Measurements from ENCODE around the gene SGMS1. TPM values are rescaled to one million over a fixed set of nuclear protein-coding genes. Genes with fewer than 3 reads are reported as not detected.
"Not testable (repeated sequence)": the region's sequence is repeated elsewhere in the genome, so short reads cannot be mapped to it uniquely, and the experiment has no call there.

Gene SGMS1
- total and polyA plus RNA-seq, 2 donors (not counting 3 experiments of a cell fraction or from before 2014, with no cell fraction given), result 9.7 to 23.7 TPM

DNA sequence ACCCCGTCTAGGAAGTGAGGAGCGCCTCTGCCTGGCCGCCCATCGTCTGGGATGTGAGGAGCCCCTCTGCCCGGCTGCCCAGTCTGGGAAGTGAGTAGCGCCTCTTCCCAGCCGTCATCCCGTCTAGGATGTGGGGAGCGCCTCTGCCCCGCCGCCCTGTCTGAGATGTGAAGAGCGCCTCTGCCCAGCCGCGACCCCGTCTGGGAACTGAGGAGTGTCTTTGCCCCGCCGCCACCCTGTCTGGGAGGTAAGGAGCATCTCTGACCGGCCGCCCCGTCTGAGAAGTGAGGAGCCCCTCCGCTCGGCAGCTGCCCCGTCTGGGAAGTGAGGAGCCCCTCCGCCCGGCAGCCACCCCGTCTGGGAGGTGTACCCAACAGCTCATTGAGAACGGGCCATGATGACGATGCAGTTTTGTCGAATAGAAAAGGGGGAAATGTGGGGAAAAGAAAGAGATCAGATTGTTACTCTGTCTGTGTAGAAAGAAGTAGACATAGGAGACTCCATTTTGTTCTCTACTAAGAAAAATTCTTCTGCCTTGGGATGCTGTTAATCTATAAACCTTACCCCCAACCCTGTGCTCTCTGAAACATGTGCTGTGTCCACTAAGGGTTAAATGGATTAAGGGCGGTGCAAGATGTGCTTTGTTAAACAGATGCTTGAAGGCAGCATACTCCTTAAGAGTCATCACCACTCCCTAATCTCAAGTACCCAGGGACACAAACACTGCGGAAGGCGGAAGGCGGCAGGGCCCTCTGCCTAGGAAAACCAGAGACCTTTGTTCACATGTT is 267.9 kb downstream of the SGMS1 start:
- H3K9ac ChIP-seq (replicated peaks; ENCODE audit: extremely low read depth, insufficient read depth, low read length); POLR2A ChIA-PET; H3K27ac ChIP-seq (ENCODE audit: insufficient read depth, low read depth, low read length); H3K4me3 ChIP-seq (replicated peaks in 1 of 3; ENCODE audit: insufficient read depth in 1 of 3, low read depth in 1 of 3, low read length in 3 of 3); H3K36me3 ChIP-seq (ENCODE audit: control insufficient read depth in 2 of 2, extremely low read depth in 1 of 2, insufficient read depth in 2 of 2, low read length in 2 of 2); intact Hi-C loops (cut with micrococcal nuclease); H3K4me1 ChIP-seq (ENCODE audit: control insufficient read depth, extremely low read depth, insufficient read depth, low read length); BruUV-seq (replicated peaks); FAIRE-seq; dilution Hi-C loops (cut with MboI; ENCODE audit: extremely low pct_ligation_motif_present, low sequenced_read_pairs); H3K9me1 ChIP-seq (replicated peaks; ENCODE audit: control insufficient read depth, extremely low read depth, insufficient read depth, low read length); H2AFZ ChIP-seq (ENCODE audit: low read depth, low read length); CTCF ChIA-PET; DNase-seq (ENCODE audit: low read depth, low spot score); H3K79me2 ChIP-seq (ENCODE audit: control insufficient read depth, insufficient read depth, low read length); H3K9me3 ChIP-seq (replicated peaks; ENCODE audit: control insufficient read depth, insufficient read depth, low read length); H3K4me2 ChIP-seq (ENCODE audit: insufficient read depth, low read length); H3K27me3 ChIP-seq (ENCODE audit: control insufficient read depth in 2 of 2, insufficient read depth in 2 of 2, low read length in 2 of 2); H4K20me1 ChIP-seq (replicated peaks; ENCODE audit: control insufficient read depth, extremely low read depth, insufficient read depth, low read length): not testable (repeated sequence)

DNA sequence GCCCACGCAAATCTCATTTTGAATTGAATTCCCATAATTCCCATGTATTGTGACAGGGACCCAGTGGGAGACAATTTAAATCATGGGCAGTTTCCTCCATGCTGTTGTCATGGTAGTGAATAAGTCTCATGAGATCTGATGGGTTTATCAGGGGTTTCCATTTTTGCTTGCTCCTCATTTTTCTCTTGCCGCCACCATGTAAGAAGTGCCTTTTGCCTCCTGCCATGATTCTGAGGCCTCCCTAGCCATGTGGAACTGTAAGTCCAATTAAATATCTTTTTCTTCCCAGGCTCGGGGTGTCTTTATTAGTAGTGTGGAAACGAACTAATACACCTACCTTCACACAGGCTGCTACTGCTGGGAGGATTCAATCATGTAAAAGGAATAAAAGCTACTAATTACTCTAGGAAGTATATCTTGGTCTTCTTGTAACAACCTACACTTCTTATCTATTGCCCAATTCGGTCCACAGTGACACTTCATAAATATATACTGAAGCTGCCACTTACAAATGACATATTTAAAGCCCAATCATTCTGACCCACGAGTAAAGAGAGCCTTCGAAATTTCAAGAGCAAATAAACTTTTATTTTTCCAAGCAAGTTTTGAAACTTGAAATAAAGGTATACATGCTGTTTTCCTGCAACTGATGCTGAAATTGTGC is 272.1 kb downstream of the SGMS1 start:
- Histone ChIP-seq H2AFZ (ENCODE audit: low read depth, low read length) (no peak overlapping the region), H3K4me2 (ENCODE audit: insufficient read depth, low read length) (no peak overlapping the region), H3K9ac (replicated peaks; ENCODE audit: extremely low read depth, insufficient read depth, low read length) (no peak overlapping the region), H3K36me3 (ENCODE audit: control insufficient read depth in 2 of 2, extremely low read depth in 1 of 2, insufficient read depth in 2 of 2, low read length in 2 of 2) (no peaks in the 10 kb centered on the region), H3K79me2 (ENCODE audit: control insufficient read depth, insufficient read depth, low read length) (peaks cover 3% of the 10 kb centered on the region), H3K27ac (ENCODE audit: insufficient read depth, low read depth, low read length) (no peak overlapping the region), H3K27me3 (ENCODE audit: control insufficient read depth in 2 of 2, insufficient read depth in 2 of 2, low read length in 2 of 2) (no peaks in the 10 kb centered on the region), H3K4me1 (ENCODE audit: control insufficient read depth, extremely low read depth, insufficient read depth, low read length) (no peaks in the 10 kb centered on the region), H3K9me3 (replicated peaks; ENCODE audit: control insufficient read depth, insufficient read depth, low read length) (no peaks in the 10 kb centered on the region), H3K4me3 (replicated peaks in 1 of 3; ENCODE audit: insufficient read depth in 1 of 3, low read depth in 1 of 3, low read length in 3 of 3) (no peak overlapping the region), H3K9me1 (replicated peaks; ENCODE audit: control insufficient read depth, extremely low read depth, insufficient read depth, low read length) (no peaks in the 10 kb centered on the region), H4K20me1 (replicated peaks; ENCODE audit: control insufficient read depth, extremely low read depth, insufficient read depth, low read length) (peaks cover 2% of the 10 kb centered on the region)
- ChIA-PET CTCF (no interaction called here), POLR2A (no interaction called here)
- TF ChIP-seq EZH2 (IDR thresholded peaks at IDR 0.05; ENCODE audit: borderline replicate concordance, low read depth, low read length, severe bottlenecking), result no peak
- FAIRE-seq, result no peak
- intact Hi-C loops (cut with micrococcal nuclease), result no loop called here
- no TSS peak for BruUV-seq (replicated peaks)
- dilution Hi-C loops (cut with MboI; ENCODE audit: extremely low pct_ligation_motif_present, low sequenced_read_pairs), result no loop called here
- no peak for DNase-seq (ENCODE audit: low read depth, low spot score)

Data from endothelial cell of umbilical vein (primary cell).